A673 (cell line): ENCODE data around the gene ZMYND8. TPM values are rescaled to one million over a fixed set of nuclear protein-coding genes. Genes with fewer than 3 reads are reported as not detected.

Source experiments
- BruUV-seq: library from RNA; stranded (reverse); fragments of 400-500 nt; replicated peaks from 2 replicates; lab custom pipeline; 2021; lab: Mats Ljungman, UMichigan
- CTCF ChIA-PET: fragments of 300-600 bp; sonication (Branson Sonifier 250); formaldehyde crosslinking; loops from one replicate; lab custom pipeline; 2022; ENCODE audit warnings: antibody characterized with exemption; lab: Charles Lee
- POLR2A ChIA-PET: fragments of 300-600 bp; sonication (Branson Sonifier 250); formaldehyde crosslinking; loops from one replicate; lab custom pipeline; 2022; ENCODE audit warnings: antibody characterized with exemption; ENCODE audit not compliant: low non-redundant PET; lab: Charles Lee
- DNase-seq: peaks from one replicate; pipeline ENCODE4 v3.0.0-alpha.2; 2015; ENCODE audit warnings: low spot score
- H3K27ac ChIP-seq: fragments of 200-600 bp; sonication (generic); 2 replicates; pipeline ENCODE4 v1.5.1; 2016; ENCODE audit warnings: mixed run types, low read depth, mild to moderate bottlenecking, mixed read lengths, antibody characterized with exemption, low read length; ENCODE audit not compliant: poor library complexity, severe bottlenecking
- H3K27me3 ChIP-seq: fragments of 200-600 bp; sonication (generic); replicated peaks from 2 replicates; pipeline ENCODE4 v1.6.1; 2017; ENCODE audit warnings: mixed run types, low read depth, mild to moderate bottlenecking, mixed read lengths, antibody characterized with exemption, low read length; ENCODE audit not compliant: insufficient read depth, poor library complexity
- H3K36me3 ChIP-seq: fragments of 200-600 bp; sonication (generic); 2 replicates; pipeline ENCODE4 v1.6.1; 2016; ENCODE audit warnings: mixed run types, mild to moderate bottlenecking, mixed read lengths, antibody characterized with exemption, low read length; ENCODE audit not compliant: insufficient read depth, poor library complexity, severe bottlenecking
- H3K4me1 ChIP-seq: fragments of 200-600 bp; sonication (generic); 2 replicates; pipeline ENCODE4 v1.6.1; 2017; ENCODE audit warnings: mixed run types, mild to moderate bottlenecking, mixed read lengths, antibody characterized with exemption, low read length; ENCODE audit not compliant: insufficient read depth, poor library complexity, severe bottlenecking
- H3K4me3 ChIP-seq: fragments of 200-600 bp; sonication (generic); 2 replicates; pipeline ENCODE4 v1.5.1; 2016; ENCODE audit warnings: low read depth, mixed run types, mild to moderate bottlenecking, mixed read lengths, low read length; ENCODE audit not compliant: poor library complexity, severe bottlenecking
- H3K9me3 ChIP-seq: fragments of 200-600 bp; sonication (generic); 2 replicates; pipeline ENCODE4 v1.6.1; 2016; ENCODE audit warnings: mixed run types, low read depth, mild to moderate bottlenecking, mixed read lengths, antibody characterized with exemption, low read length; ENCODE audit not compliant: poor library complexity, severe bottlenecking
- CTCF ChIP-seq: fragments of 300-800, 200-600 bp; sonication (generic); conservative IDR thresholded peaks from 2 replicates; pipeline ENCODE4 v1.5.1; 2017; ENCODE audit warnings: low read depth, mild to moderate bottlenecking, antibody characterized with exemption, low read length, moderate library complexity, mixed read lengths
- EZH2 ChIP-seq: fragments of 200-600 bp; sonication (generic); IDR thresholded peaks from 2 replicates; pipeline ENCODE4 v1.6.1; 2017; ENCODE audit warnings: borderline replicate concordance, low read depth, mild to moderate bottlenecking, mixed read lengths, antibody characterized with exemption, low read length; ENCODE audit not compliant: poor library complexity, severe bottlenecking
- intact Hi-C: fragments of 100-400 bp; cut with micrococcal nuclease; formaldehyde crosslinking; loops from one replicate; pipeline ENCODE4 v1.10.0; 2022; ENCODE audit not compliant: unreplicated experiment
- total RNA-seq: library from RNA; stranded (reverse); gene quantifications from 2 replicates; pipeline ENCODE4 v1.2.3, GENCODE V29; 2021

ZMYND8 gene
- total RNA-seq, 1 experiment from 2014 or later, result 31.3 TPM

- TF ChIP-seq CTCF, result no peak
- no peak for TF ChIP-seq EZH2
- BruUV-seq, result no TSS peak
- CTCF ChIA-PET, result interaction anchor here (0.7 kb wide), 1 partner anchor 1381 kb away, joined by 3 read pairs; no protein-coding TSS in a partner anchor
Measured at GRCh38 chr20:47345214-47345613, 11.3 kb downstream of the ZMYND8 start.

GRCh38 chr20:47343007-47343472 is 13.5 kb downstream of the ZMYND8 start:
- H3K27ac ChIP-seq, result no peak overlapping the region
- no TSS peak for BruUV-seq
- peaks cover 4% of the 10 kb centered on the region for H3K4me1 ChIP-seq
- CTCF ChIA-PET, result interaction anchor here (0.6 kb wide), 1 partner anchor 41 kb away, joined by 3 read pairs; no protein-coding TSS in a partner anchor
- H3K9me3 ChIP-seq, result no peaks in the 10 kb centered on the region
- intact Hi-C loops, result no loop called here
- H3K4me3 ChIP-seq, result no peak overlapping the region
- H3K36me3 ChIP-seq, result peaks cover 10% of the 10 kb centered on the region
- POLR2A ChIA-PET, result no interaction called here
- H3K27me3 ChIP-seq, result no peaks in the 10 kb centered on the region
- TF ChIP-seq CTCF, result no peak
- no peak for TF ChIP-seq EZH2
- DNase-seq, result no peak

More at GRCh38 chr20:47345214-47345613, 11.3 kb downstream of the ZMYND8 start:
- DNase-seq, result no peak
- intact Hi-C loops, result no loop called here
- POLR2A ChIA-PET, result no interaction called here
- Histone ChIP-seq H3K27me3 (no peaks in the 10 kb centered on the region), H3K27ac (no peak overlapping the region), H3K4me1 (peaks cover 23% of the 10 kb centered on the region), H3K36me3 (peaks cover 10% of the 10 kb centered on the region), H3K4me3 (no peak overlapping the region), H3K9me3 (no peaks in the 10 kb centered on the region)

GRCh38 chr20:47338131-47338628 is 18.3 kb downstream of the ZMYND8 start:
- TF ChIP-seq CTCF (no peak), EZH2 (no peak)
- Histone ChIP-seq H3K9me3 (no peaks in the 10 kb centered on the region), H3K27ac (no peak overlapping the region), H3K27me3 (no peaks in the 10 kb centered on the region), H3K4me3 (no peak overlapping the region), H3K36me3 (no peaks in the 10 kb centered on the region), H3K4me1 (no peaks in the 10 kb centered on the region)
- intact Hi-C loops, result no loop called here
- ChIA-PET POLR2A (no interaction called here), CTCF (interaction anchor here (0.7 kb wide), 1 partner anchor 18 kb away, joined by 3 read pairs; no protein-coding TSS in a partner anchor)
- DNase-seq, result no peak
- no TSS peak for BruUV-seq
